ENCODE data around the gene TMEM184A. TPM values are rescaled to one million over a fixed set of nuclear protein-coding genes. Genes with fewer than 3 reads are reported as not detected.

The TMEM184A gene
- total and polyA plus RNA-seq, 2 of the 13 experiments (the other 11 are each of a cell fraction or from before 2014, with no cell fraction given): 9.5 to 20.4 TPM

GRCh38 chr7:1602386-1602785 lies 46.4 kb upstream of the TMEM184A start:
- CTCF ChIA-PET (ENCODE audit: low intra/inter-chr PET ratio, low total read pairs): no interaction called here
- TF ChIP-seq ETS1 (CRISPR knock-in tag; IDR thresholded peaks at IDR 0.05) (no peak), GPBP1L1 (CRISPR knock-in tag; IDR thresholded peaks at IDR 0.05) (no peak), ZNF20 (CRISPR knock-in tag; IDR thresholded peaks at IDR 0.05) (no peak), ZNF629 (CRISPR knock-in tag; conservative IDR thresholded peaks at IDR 0.05) (0 out of 2 replicates have a peak, but pooled peaks have one; percentile 18)
- TF ChIP-seq, protein P1, sequence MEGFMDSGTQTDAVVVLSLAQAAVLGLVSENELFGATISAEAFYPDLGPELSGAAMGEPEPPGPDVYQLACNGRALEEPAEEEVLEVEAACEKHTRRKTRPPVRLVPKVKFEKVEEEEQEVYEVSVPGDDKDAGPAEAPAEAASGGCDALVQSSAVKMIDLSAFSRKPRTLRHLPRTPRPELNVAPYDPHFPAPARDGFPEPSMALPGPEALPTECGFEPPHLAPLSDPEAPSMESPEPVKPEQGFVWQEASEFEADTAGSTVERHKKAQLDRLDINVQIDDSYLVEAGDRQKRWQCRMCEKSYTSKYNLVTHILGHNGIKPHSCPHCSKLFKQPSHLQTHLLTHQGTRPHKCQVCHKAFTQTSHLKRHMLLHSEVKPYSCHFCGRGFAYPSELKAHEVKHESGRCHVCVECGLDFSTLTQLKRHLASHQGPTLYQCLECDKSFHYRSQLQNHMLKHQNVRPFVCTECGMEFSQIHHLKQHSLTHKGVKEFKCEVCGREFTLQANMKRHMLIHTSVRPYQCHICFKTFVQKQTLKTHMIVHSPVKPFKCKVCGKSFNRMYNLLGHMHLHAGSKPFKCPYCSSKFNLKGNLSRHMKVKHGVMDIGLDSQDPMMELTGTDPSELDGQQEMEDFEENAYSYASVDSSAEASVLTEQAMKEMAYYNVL (CRISPR knock-in tag; IDR thresholded peaks at IDR 0.05; ENCODE audit: borderline replicate concordance): no peak
- intact Hi-C loops (cut with micrococcal nuclease; ENCODE audit: unreplicated experiment) (no loop called here), in situ Hi-C loops (cut with HindIII; ENCODE audit: extremely low pct_ligation_motif_present, low pct_unique_long_range_greater_than_20kb) (no loop called here)
- H3K4me3 ChIP-seq (replicated peaks in 1 of 3; ENCODE audit: insufficient read depth in 1 of 3, low read depth in 2 of 3, low read length in 3 of 3): no peak overlapping the region
- peaks cover 5 to 85% of the 10 kb centered on the region in 2 experiments; a peak in 3 of 5 replicates for H3K27me3 ChIP-seq (ENCODE audit: control insufficient read depth in 1 of 2, insufficient read depth in 2 of 2, low read length in 2 of 2)
- H3K36me3 ChIP-seq (replicated peaks in 1 of 2; ENCODE audit: control insufficient read depth in 1 of 2, insufficient read depth in 2 of 2, low read length in 2 of 2): no peaks in the 10 kb centered on the region
- H3K9me3 ChIP-seq (ENCODE audit: low read length): no peaks in the 10 kb centered on the region
- no peaks in the 10 kb centered on the region for H4K20me1 ChIP-seq (ENCODE audit: insufficient read depth, low read length)
- H3K9ac ChIP-seq (ENCODE audit: insufficient read depth, low read depth, low read length): no peak overlapping the region
- no peaks in the 10 kb centered on the region for H3K79me2 ChIP-seq (ENCODE audit: insufficient read depth, low read length)
- no peak overlapping the region for H2AFZ ChIP-seq (ENCODE audit: low read length)
- H3K27ac ChIP-seq (ENCODE audit: extremely low read length, insufficient read depth, low read length): no peak overlapping the region
- DNase-seq (ENCODE audit: low spot score): no peak
- no peak for FAIRE-seq
- peaks cover 15% of the 10 kb centered on the region for H3K4me1 ChIP-seq (ENCODE audit: insufficient read depth, low read length)
- POLR2A ChIA-PET: no interaction called here
- no TSS peak for BruUV-seq (replicated peaks)
- no peak for ATAC-seq
- no peak overlapping the region for H3K4me2 ChIP-seq (ENCODE audit: low read depth, low read length)
- WGBS (ENCODE audit: low lambda C conversion rate): 56% methylated on average over 3 of the region's 15 CpGs

Measured in HepG2 (cell line).